Right lobe of liver (tissue), 4 donors: ENCODE data around the gene CCL4L2.

Source experiments
- CTCF ChIP-seq, 4 donors: fragments of 200-600 bp in 3 of 4; fragments of 450-650 bp in 1 of 4; IDR thresholded peaks; one replicate each; pipeline versions ENCODE4 v1.5.1 to v1.8.0; 2016 to 2022; ENCODE audit warnings: antibody characterized with exemption in 4 of 4, mild to moderate bottlenecking in 2 of 4
- POLR2A ChIP-seq: fragments of 450-650 bp; IDR thresholded peaks from one replicate; pipeline ENCODE4 v1.6.1; 2017; ENCODE audit warnings: antibody characterized with exemption, mild to moderate bottlenecking
- donor health status: DM: no; HTN: no; CAD: no.
- donor health status: DM: no; HTN: no; CAD: no.
- donor health status: DM: no; HTN: yes; CAD: no.

- TF ChIP-seq CTCF (IDR thresholded peaks at IDR 0.05) (no peak), POLR2A (no peak)
Measured at GRCh38 chr17:36204724-36205500, 6.0 kb upstream of the CCL4L2 start.
